ENCODE measurements around the gene UCP3.

UCP3 gene

DNA sequence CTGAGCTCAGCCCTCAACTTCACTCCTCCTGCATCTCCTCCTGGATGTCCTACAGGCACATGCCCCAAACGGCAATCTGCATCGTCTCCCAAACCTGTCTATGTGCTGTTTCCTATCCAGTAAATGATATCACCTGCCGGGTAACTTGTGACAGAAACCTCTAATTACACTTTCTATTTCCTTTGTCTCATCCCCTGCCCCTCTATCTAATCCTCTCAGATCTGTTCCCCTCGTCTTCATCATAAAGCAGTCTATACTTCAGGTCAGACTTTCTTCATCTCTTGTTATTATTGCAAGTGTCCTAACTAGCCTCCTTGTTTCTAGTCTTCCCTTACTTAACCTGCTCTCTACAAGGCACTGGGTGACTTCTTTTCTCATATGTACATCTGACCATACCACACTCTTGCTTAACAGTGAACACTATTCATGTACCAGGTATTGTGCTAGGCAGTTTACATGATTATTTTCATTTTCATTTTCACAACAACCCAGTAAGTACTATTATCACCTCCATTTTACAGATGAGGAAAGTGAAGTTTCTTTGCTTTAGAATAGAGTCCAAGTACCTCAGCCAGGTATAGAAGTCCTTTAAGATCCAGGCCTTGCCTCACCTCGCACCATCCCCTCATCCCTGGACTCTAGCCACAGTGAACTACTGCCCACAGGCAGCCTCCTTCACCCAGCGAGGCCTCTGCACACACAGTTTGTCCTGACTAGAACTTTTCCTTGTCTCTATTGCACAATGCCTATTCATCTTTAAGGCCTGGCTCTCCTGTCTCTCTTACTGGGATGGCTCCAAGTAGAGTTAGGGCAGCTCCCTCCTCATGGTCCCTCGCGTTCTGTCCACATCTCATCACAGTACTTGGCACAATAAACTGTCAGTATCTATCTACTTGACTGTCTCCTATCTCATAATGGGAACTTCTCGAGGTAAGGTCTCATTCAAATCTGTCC lies 22.1 kb upstream of the UCP3 start:
- no peaks in the 10 kb centered on the region for H3K27me3 ChIP-seq (ENCODE audit: low read depth, low read length)
- H3K4me3 ChIP-seq (ENCODE audit: low read depth in 1 of 2, low read length in 2 of 2), result no peak overlapping the region
- no peak overlapping the region for H3K27ac ChIP-seq (ENCODE audit: low read length)
- no peaks in the 10 kb centered on the region for H3K4me1 ChIP-seq (ENCODE audit: control insufficient read depth in 1 of 2, insufficient read depth in 2 of 2, low read length in 2 of 2)
- H3K9me3 ChIP-seq (ENCODE audit: control insufficient read depth in 1 of 2, low read length in 2 of 2), result no peaks in the 10 kb centered on the region
- H3K36me3 ChIP-seq (ENCODE audit: control insufficient read depth in 1 of 2, insufficient read depth in 2 of 2, low read length in 2 of 2), result peaks cover 21 to 39% of the 10 kb centered on the region in 2 donors

DNA sequence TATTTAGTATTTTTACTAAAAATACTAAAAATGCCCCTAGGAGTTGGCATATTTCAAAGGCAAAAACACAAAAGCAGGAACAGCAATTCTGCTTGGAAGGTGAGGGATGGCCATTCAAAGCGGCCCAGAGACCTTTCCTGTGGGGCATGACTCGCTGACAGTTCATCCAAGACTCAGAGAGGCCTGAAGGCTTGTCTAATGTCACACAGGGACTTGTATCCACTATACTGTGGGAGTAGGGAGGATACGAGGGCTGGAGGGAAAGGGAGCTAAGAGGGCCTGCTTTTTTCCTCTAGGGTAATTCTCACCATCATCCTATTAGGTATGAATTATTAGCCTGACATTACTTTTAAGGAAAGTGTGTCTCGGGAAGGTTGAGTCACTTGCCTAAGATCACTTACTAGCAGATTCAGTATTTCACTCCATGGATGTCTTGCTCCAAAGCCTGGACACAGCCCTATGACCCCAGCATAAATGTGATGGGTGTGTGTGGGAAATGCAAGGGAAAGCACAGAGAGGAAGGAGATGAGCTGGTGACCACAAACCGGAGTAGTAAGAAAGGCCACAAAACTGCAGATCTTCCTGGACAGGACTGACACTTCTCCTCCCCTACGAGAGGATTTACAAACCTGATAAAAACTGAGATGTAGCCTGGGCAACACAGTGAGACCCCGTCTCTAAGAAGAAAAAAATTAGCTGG lies 16.7 kb upstream of the UCP3 start:
- Histone ChIP-seq H3K27me3 (ENCODE audit: low read depth, low read length) (no peaks in the 10 kb centered on the region), H3K4me3 (ENCODE audit: low read depth in 1 of 2, low read length in 2 of 2) (no peak overlapping the region), H3K36me3 (ENCODE audit: control insufficient read depth in 1 of 2, insufficient read depth in 2 of 2, low read length in 2 of 2) (peaks cover 6 to 15% of the 10 kb centered on the region in 2 donors), H3K9me3 (ENCODE audit: control insufficient read depth in 1 of 2, low read length in 2 of 2) (no peaks in the 10 kb centered on the region), H3K27ac (ENCODE audit: low read length) (no peak overlapping the region), H3K4me1 (ENCODE audit: control insufficient read depth in 1 of 2, insufficient read depth in 2 of 2, low read length in 2 of 2) (no peaks in the 10 kb centered on the region)

- H3K27me3 ChIP-seq (ENCODE audit: low read depth, low read length), result no peaks in the 10 kb centered on the region
- H3K4me3 ChIP-seq (ENCODE audit: low read depth in 1 of 2, low read length in 2 of 2), result no peak overlapping the region
- peaks cover 6 to 10% of the 10 kb centered on the region in 2 donors for H3K36me3 ChIP-seq (ENCODE audit: control insufficient read depth in 1 of 2, insufficient read depth in 2 of 2, low read length in 2 of 2)
- no peak overlapping the region for H3K27ac ChIP-seq (ENCODE audit: low read length)
- H3K4me1 ChIP-seq (ENCODE audit: control insufficient read depth in 1 of 2, insufficient read depth in 2 of 2, low read length in 2 of 2), result peaks cover 3 to 10% of the 10 kb centered on the region in 2 donors
- no peaks in the 10 kb centered on the region for H3K9me3 ChIP-seq (ENCODE audit: control insufficient read depth in 1 of 2, low read length in 2 of 2)
Observed at GRCh38 chr11:74024261-74025029, 15.6 kb upstream of the UCP3 start.

DNA sequence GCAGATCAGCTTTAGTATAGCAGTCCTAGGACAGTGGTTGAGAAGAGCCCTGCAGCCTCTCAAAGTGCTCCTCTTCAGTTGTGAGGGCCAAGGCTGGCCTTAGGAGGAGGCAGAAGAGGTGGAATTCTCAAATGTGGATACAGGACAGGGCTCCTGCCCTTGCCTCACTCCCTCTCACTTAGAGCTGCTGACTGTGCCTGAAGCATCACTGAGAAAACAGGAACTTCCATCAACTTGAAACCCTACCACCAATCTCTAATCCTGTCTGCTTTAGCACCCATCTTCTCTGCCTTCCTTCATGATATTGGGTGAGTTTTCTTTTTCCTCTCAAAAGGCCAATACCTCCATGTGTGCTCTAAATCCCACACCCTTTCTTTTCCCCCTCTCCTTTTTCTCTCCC lies 14.4 kb upstream of the UCP3 start:
- H3K4me1 ChIP-seq (ENCODE audit: control insufficient read depth in 1 of 2, insufficient read depth in 2 of 2, low read length in 2 of 2), result peaks cover 14 to 20% of the 10 kb centered on the region in 2 donors
- H3K36me3 ChIP-seq (ENCODE audit: control insufficient read depth in 1 of 2, insufficient read depth in 2 of 2, low read length in 2 of 2), result peaks cover 6 to 9% of the 10 kb centered on the region in 2 donors
- H3K27ac ChIP-seq (ENCODE audit: low read length), result no peak overlapping the region

GRCh38 chr11:74022546-74022945 lies 13.7 kb upstream of the UCP3 start:
- Histone ChIP-seq H3K4me1 (ENCODE audit: control insufficient read depth in 1 of 2, insufficient read depth in 2 of 2, low read length in 2 of 2) (peaks cover 21 to 25% of the 10 kb centered on the region in 2 donors), H3K4me3 (ENCODE audit: low read depth in 1 of 2, low read length in 2 of 2) (no peak overlapping the region), H3K36me3 (ENCODE audit: control insufficient read depth in 1 of 2, insufficient read depth in 2 of 2, low read length in 2 of 2) (peaks cover 2 to 6% of the 10 kb centered on the region in 2 donors)

More for the DNA sequence above, 14.4 kb upstream of the UCP3 start:
- Histone ChIP-seq H3K27me3 (ENCODE audit: low read depth, low read length) (no peaks in the 10 kb centered on the region), H3K4me3 (ENCODE audit: low read depth in 1 of 2, low read length in 2 of 2) (no peak overlapping the region), H3K9me3 (ENCODE audit: control insufficient read depth in 1 of 2, low read length in 2 of 2) (no peaks in the 10 kb centered on the region)

DNA sequence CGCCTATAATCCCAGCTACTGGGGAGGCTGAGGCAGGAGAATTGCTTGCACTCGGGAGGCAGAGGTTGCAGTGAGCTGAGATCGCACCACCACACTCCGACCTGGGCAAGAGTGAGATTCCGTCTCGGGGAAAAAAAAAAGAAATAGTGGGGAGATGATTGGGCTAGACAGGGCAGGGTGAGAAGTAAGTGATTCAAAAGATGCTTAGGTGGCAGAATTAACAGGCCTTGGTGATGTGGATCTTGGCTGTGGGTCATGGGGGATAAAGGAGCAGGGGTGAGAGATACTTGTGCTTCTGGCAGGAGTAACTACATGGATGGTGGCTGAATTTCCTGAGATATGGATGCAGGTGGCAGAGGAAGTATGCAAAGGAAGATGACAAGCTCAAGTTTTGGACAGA lies 13.1 kb upstream of the UCP3 start:
- H3K36me3 ChIP-seq (ENCODE audit: control insufficient read depth in 1 of 2, insufficient read depth in 2 of 2, low read length in 2 of 2), result peaks cover 0 to 9% of the 10 kb centered on the region in 2 donors
- no peaks in the 10 kb centered on the region for H3K9me3 ChIP-seq (ENCODE audit: control insufficient read depth in 1 of 2, low read length in 2 of 2)
- no peak overlapping the region for H3K4me3 ChIP-seq (ENCODE audit: low read depth in 1 of 2, low read length in 2 of 2)
- H3K27me3 ChIP-seq (ENCODE audit: low read depth, low read length), result no peaks in the 10 kb centered on the region
- peaks cover 21 to 25% of the 10 kb centered on the region in 2 donors for H3K4me1 ChIP-seq (ENCODE audit: control insufficient read depth in 1 of 2, insufficient read depth in 2 of 2, low read length in 2 of 2)
- H3K27ac ChIP-seq (ENCODE audit: low read length), result no peak overlapping the region

More at GRCh38 chr11:74022546-74022945, 13.7 kb upstream of the UCP3 start:
- Histone ChIP-seq H3K27me3 (ENCODE audit: low read depth, low read length) (no peaks in the 10 kb centered on the region), H3K9me3 (ENCODE audit: control insufficient read depth in 1 of 2, low read length in 2 of 2) (no peaks in the 10 kb centered on the region), H3K27ac (ENCODE audit: low read length) (no peak overlapping the region)

DNA sequence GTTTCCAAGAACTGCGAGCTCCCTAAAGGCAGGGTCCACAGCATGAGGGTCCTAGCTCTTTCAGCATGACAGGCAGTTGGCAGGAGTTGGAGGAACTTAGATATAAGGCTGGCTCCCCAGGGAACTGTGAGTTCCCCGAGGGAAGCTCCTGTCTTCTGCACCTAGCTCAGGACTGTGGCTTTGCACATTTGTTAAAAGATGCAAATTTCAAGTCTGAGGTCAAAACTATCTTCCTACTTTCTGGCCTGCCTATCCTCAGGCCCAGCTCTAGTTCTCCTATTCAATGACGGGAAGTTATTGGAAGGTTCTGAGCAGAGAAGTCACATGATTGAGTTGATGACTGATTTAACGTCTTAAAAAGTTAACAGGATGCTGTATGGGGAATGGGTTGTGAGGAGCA lies 11.7 kb upstream of the UCP3 start:
- peaks cover 0 to 12% of the 10 kb centered on the region in 2 donors for H3K36me3 ChIP-seq (ENCODE audit: control insufficient read depth in 1 of 2, insufficient read depth in 2 of 2, low read length in 2 of 2)
- H3K27ac ChIP-seq (ENCODE audit: low read length), result peak overlapping the region; percentile 58
- H3K4me3 ChIP-seq (ENCODE audit: low read depth in 1 of 2, low read length in 2 of 2), result no peak overlapping the region
- no peaks in the 10 kb centered on the region for H3K27me3 ChIP-seq (ENCODE audit: low read depth, low read length)
- no peaks in the 10 kb centered on the region for H3K9me3 ChIP-seq (ENCODE audit: control insufficient read depth in 1 of 2, low read length in 2 of 2)
- H3K4me1 ChIP-seq (ENCODE audit: control insufficient read depth in 1 of 2, insufficient read depth in 2 of 2, low read length in 2 of 2), result peaks cover 21 to 25% of the 10 kb centered on the region in 2 donors

DNA sequence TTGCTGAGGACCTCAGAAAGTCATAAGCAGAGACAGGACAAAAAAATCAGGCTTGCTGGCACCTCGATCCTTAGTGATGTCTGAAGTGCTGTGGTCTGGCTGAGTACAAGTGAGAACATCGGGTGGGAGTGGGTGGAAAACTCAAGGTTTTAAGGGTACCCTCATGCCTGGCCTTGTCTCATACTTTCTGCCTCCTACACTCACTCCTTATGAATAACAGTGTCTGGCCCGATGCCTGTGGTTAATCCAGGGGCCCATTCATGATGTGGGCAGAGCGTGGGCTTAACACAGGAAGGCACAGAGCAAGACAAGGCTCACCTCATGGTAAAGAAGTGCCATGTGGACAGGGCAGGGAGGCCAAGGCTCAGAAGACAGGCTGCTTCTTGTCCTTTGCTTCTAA lies 11.0 kb upstream of the UCP3 start:
- Histone ChIP-seq H3K9me3 (ENCODE audit: control insufficient read depth in 1 of 2, low read length in 2 of 2) (no peaks in the 10 kb centered on the region), H3K27ac (ENCODE audit: low read length) (peak overlapping the region; percentile 58), H3K27me3 (ENCODE audit: low read depth, low read length) (no peaks in the 10 kb centered on the region), H3K4me3 (ENCODE audit: low read depth in 1 of 2, low read length in 2 of 2) (no peak overlapping the region), H3K36me3 (ENCODE audit: control insufficient read depth in 1 of 2, insufficient read depth in 2 of 2, low read length in 2 of 2) (peaks cover 0 to 15% of the 10 kb centered on the region in 2 donors), H3K4me1 (ENCODE audit: control insufficient read depth in 1 of 2, insufficient read depth in 2 of 2, low read length in 2 of 2) (peaks cover 21 to 25% of the 10 kb centered on the region in 2 donors)

- H3K4me1 ChIP-seq (ENCODE audit: control insufficient read depth in 1 of 2, insufficient read depth in 2 of 2, low read length in 2 of 2), result peaks cover 21 to 25% of the 10 kb centered on the region in 2 donors
- no peak overlapping the region for H3K4me3 ChIP-seq (ENCODE audit: low read depth in 1 of 2, low read length in 2 of 2)
- H3K27ac ChIP-seq (ENCODE audit: low read length), result peak overlapping the region; percentile 91
- H3K27me3 ChIP-seq (ENCODE audit: low read depth, low read length), result no peaks in the 10 kb centered on the region
- peaks cover 0 to 17% of the 10 kb centered on the region in 2 donors for H3K36me3 ChIP-seq (ENCODE audit: control insufficient read depth in 1 of 2, insufficient read depth in 2 of 2, low read length in 2 of 2)
- H3K9me3 ChIP-seq (ENCODE audit: control insufficient read depth in 1 of 2, low read length in 2 of 2), result no peaks in the 10 kb centered on the region
Observed at GRCh38 chr11:74019104-74019738, 10.3 kb upstream of the UCP3 start.

DNA sequence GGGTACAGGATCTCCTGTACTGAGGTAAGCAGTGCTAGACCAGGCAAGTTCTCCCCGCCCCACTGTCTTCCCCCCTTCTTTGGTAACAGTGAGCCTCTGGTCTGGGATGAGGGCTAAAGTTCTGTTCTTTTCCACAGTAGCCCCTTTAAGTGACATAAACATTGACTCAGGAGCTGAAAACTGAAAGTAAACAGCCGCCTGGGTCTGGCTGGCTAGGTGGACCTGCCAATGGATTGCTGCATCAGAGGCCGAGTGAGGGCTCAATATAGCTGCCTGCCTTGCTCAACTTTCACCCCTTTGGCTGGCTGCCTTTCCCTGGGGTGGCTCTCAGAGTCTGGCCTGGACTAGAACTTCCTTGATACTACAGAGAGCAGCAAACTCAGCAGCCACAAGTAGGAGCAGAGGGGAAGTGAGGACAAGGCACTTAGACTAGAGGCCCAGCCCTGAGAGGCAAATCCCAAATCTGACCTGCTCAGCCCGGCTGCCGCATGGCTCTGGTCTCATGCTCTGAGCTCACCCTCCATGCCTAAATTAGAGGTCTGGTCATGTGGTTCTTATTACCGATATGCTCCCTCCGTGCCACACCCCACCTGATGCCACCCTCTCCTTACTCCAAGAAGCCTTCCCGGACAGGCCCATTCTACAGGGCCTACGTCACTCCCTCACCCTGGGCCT lies 9.6 kb upstream of the UCP3 start:
- H3K4me3 ChIP-seq (ENCODE audit: low read depth in 1 of 2, low read length in 2 of 2), result no peak overlapping the region
- peaks cover 0 to 21% of the 10 kb centered on the region in 2 donors for H3K36me3 ChIP-seq (ENCODE audit: control insufficient read depth in 1 of 2, insufficient read depth in 2 of 2, low read length in 2 of 2)
- H3K4me1 ChIP-seq (ENCODE audit: control insufficient read depth in 1 of 2, insufficient read depth in 2 of 2, low read length in 2 of 2), result peaks cover 21 to 25% of the 10 kb centered on the region in 2 donors
- no peaks in the 10 kb centered on the region for H3K27me3 ChIP-seq (ENCODE audit: low read depth, low read length)
- H3K9me3 ChIP-seq (ENCODE audit: control insufficient read depth in 1 of 2, low read length in 2 of 2), result no peaks in the 10 kb centered on the region
- peak overlapping the region; percentile 91 for H3K27ac ChIP-seq (ENCODE audit: low read length)
